Common myeloid progenitor, CD34-positive (primary cell): ENCODE measurements around the gene UBQLN4.
A peak's percentile ranks its signal among the peaks of the same experiment; 100 is the strongest.

Experiments used
- CTCF ChIA-PET: fragments of 350-600 bp; sonication (Branson Sonifier 250); formaldehyde crosslinking; loops from one replicate; lab custom pipeline; 2021; ENCODE audit warnings: antibody characterized with exemption; lab: Charles Lee
- POLR2A ChIA-PET: fragments of 350-600 bp; sonication (Branson Sonifier 250); formaldehyde crosslinking; loops from one replicate; lab custom pipeline; 2021; ENCODE audit warnings: antibody characterized with exemption; lab: Charles Lee
- DNase-seq, 3 donors: peaks; one replicate each; pipeline versions ENCODE4 v3.0.0 to v3.0.0-alpha.2; 2013
- H3K27ac ChIP-seq, 2 experiments: 1 replicate in 1 of 2; 2 replicates in 1 of 2; pipeline ENCODE4 v1.7.0; 2013; ENCODE audit warnings: inconsistent platforms in 2 of 2, low read length in 2 of 2, mild to moderate bottlenecking in 2 of 2, low read depth in 1 of 2, moderate library complexity in 1 of 2; ENCODE audit not compliant: severe bottlenecking in 2 of 2, insufficient read depth in 1 of 2, poor library complexity in 1 of 2
- H3K27me3 ChIP-seq, 5 experiments: replicated peaks in 2 of 5; 1 replicate in 3 of 5; 2 replicates in 2 of 5; pipeline versions ENCODE4 v1.6.1 to v1.7.0; 2013; ENCODE audit warnings: low read length in 4 of 5, mild to moderate bottlenecking in 2 of 5, moderate library complexity in 2 of 5, inconsistent platforms in 1 of 5; ENCODE audit not compliant: insufficient read depth in 5 of 5, control insufficient read depth in 4 of 5
- H3K36me3 ChIP-seq, 4 experiments: 1 replicate in 2 of 4; 2 replicates in 2 of 4; pipeline versions ENCODE4 v1.6.1 to v1.7.0; 2013; ENCODE audit warnings: low read length in 3 of 4, control low read depth in 1 of 4, mild to moderate bottlenecking in 1 of 4; ENCODE audit not compliant: control insufficient read depth in 4 of 4, insufficient read depth in 4 of 4
- H3K4me1 ChIP-seq, 4 experiments: 1 replicate in 3 of 4; 2 replicates in 1 of 4; pipeline versions ENCODE4 v1.6.1 to v1.7.1; 2013; ENCODE audit warnings: low read length in 3 of 4, mild to moderate bottlenecking in 3 of 4, control low read depth in 1 of 4, inconsistent platforms in 1 of 4, moderate library complexity in 1 of 4; ENCODE audit not compliant: control insufficient read depth in 4 of 4, insufficient read depth in 4 of 4; ENCODE audit errors: control extremely low read depth in 1 of 4
- H3K4me3 ChIP-seq, 7 experiments: 1 replicate in 4 of 7; 2 replicates in 3 of 7; pipeline versions ENCODE4 v1.5.1 to v1.7.0; 2013; ENCODE audit warnings: mild to moderate bottlenecking in 7 of 7, low read length in 6 of 7, moderate library complexity in 6 of 7, inconsistent platforms in 2 of 7, low read depth in 2 of 7, control low read depth in 1 of 7; ENCODE audit not compliant: insufficient read depth in 4 of 7, control insufficient read depth in 1 of 7; ENCODE audit errors: extremely low read depth in 1 of 7
- H3K9me3 ChIP-seq, 5 experiments: 1 replicate in 4 of 5; 2 replicates in 1 of 5; pipeline versions ENCODE4 v1.6.1 to v1.7.1; 2013; ENCODE audit warnings: low read length in 4 of 5, mild to moderate bottlenecking in 2 of 5, inconsistent platforms in 1 of 5, low read depth in 1 of 5, moderate library complexity in 1 of 5; ENCODE audit not compliant: control insufficient read depth in 4 of 5, insufficient read depth in 2 of 5; ENCODE audit errors: control extremely low read depth in 1 of 5
- WGBS: methylation state at CpG from one replicate; pipeline ENCODE4 v1.1.5; 2013; ENCODE audit not compliant: insufficient coverage; 5-methylcytosine and 5-hydroxymethylcytosine counted together

Gene UBQLN4

GRCh38 chr1:155989242-155990004 is 64.2 kb downstream of the UBQLN4 start:
- peak; percentile 73 to 87 (median 81) for DNase-seq
- Histone ChIP-seq H3K27ac (no peak overlapping the region), H3K4me1 (peaks cover 0 to 22% (median 18%) of the 10 kb centered on the region in 4 experiments), H3K36me3 (no peaks in the 10 kb centered on the region), H3K27me3 (no peaks in the 10 kb centered on the region), H3K4me3 (peak overlapping the region in 4 of 7 experiments; percentile 36 to 64 (median 37)), H3K9me3 (no peaks in the 10 kb centered on the region)
- CTCF ChIA-PET: interaction anchor here (0.8 to 8.7 kb wide), 20 partner anchors 8 to 76 kb away, joined by 3 to 92 read pairs (median 11); partner anchors contain the start of genes ARHGEF2 and KHDC4
- WGBS: 13% methylated on average over 8 of the region's 9 CpGs
- POLR2A ChIA-PET: interaction anchor here (0.6 to 2.1 kb wide), 8 partner anchors 11 to 1785 kb away, joined by 3 to 6 read pairs (median 4); partner anchors contain the start of gene ARHGEF2
